CD4-positive, alpha-beta T cell (primary cell): Measurements from ENCODE around the gene LRRC34. TPM values are rescaled to one million over a fixed set of nuclear protein-coding genes. Genes with fewer than 3 reads are reported as not detected.

Source experiments
- ATAC-seq: fragments of 200-7000 bp; cut with Tn5 transposase; one replicate; pipeline ENCODE4 v1.10.0; 2022; ENCODE audit warnings: mild to moderate bottlenecking; ENCODE audit not compliant: poor library complexity
- CTCF ChIA-PET: fragments of 350-600 bp; sonication (Branson Sonifier 250); formaldehyde crosslinking; loops from one replicate; lab custom pipeline; 2021; ENCODE audit warnings: antibody characterized with exemption, inconsistent platforms; lab: Charles Lee
- POLR2A ChIA-PET: fragments of 350-600 bp; sonication (Branson Sonifier 250); formaldehyde crosslinking; loops from one replicate; lab custom pipeline; 2021; ENCODE audit warnings: antibody characterized with exemption, inconsistent platforms; lab: Charles Lee
- DNase-seq, 14 experiments: peaks; one replicate each; pipeline ENCODE4 v3.0.0-alpha.2; 2013 to 2020; ENCODE audit warnings: mixed read lengths in 2 of 14
- H3K27ac ChIP-seq, 2 donors: one replicate each; pipeline versions ENCODE4 v1.5.1 to v1.7.0; 2013; ENCODE audit warnings: low read length in 2 of 2, low read depth in 1 of 2, mild to moderate bottlenecking in 1 of 2
- H3K27me3 ChIP-seq, 2 experiments: 1 replicate in 1 of 2; 2 replicates in 1 of 2; pipeline versions ENCODE4 v1.6.1 to v1.7.0; 2013; ENCODE audit warnings: low read length in 2 of 2, control low read depth in 1 of 2, mild to moderate bottlenecking in 1 of 2, moderate library complexity in 1 of 2; ENCODE audit not compliant: insufficient read depth in 2 of 2, control insufficient read depth in 1 of 2
- H3K36me3 ChIP-seq: one replicate; pipeline ENCODE4 v1.6.1; 2013; ENCODE audit warnings: low read length, control low read depth; ENCODE audit not compliant: insufficient read depth
- H3K4me1 ChIP-seq: one replicate; pipeline ENCODE4 v1.6.1; 2013; ENCODE audit warnings: low read length, control low read depth; ENCODE audit not compliant: insufficient read depth
- H3K4me3 ChIP-seq: one replicate; pipeline ENCODE4 v1.5.1; 2013; ENCODE audit warnings: mild to moderate bottlenecking, low read length, moderate library complexity
- H3K9me3 ChIP-seq, 2 experiments: 1 replicate in 1 of 2; 2 replicates in 1 of 2; pipeline versions ENCODE4 v1.6.1 to v1.7.0; 2013; ENCODE audit warnings: low read length in 2 of 2, mild to moderate bottlenecking in 2 of 2, control low read depth in 1 of 2, moderate library complexity in 1 of 2; ENCODE audit not compliant: control insufficient read depth in 1 of 2, insufficient read depth in 1 of 2
- H3K27ac Mint-ChIP-seq: one replicate; pipeline ENCODE4 v1.8.0; 2020; ENCODE audit warnings: mixed read lengths
- H3K27me3 Mint-ChIP-seq: one replicate; pipeline ENCODE4 v1.8.0; 2021; ENCODE audit warnings: mixed read lengths
- H3K36me3 Mint-ChIP-seq: one replicate; pipeline ENCODE4 v1.8.0; 2021; ENCODE audit warnings: low read depth, mixed read lengths
- H3K4me1 Mint-ChIP-seq: one replicate; pipeline ENCODE4 v1.8.0; 2021; ENCODE audit warnings: low read depth, mixed read lengths
- H3K4me3 Mint-ChIP-seq: one replicate; pipeline ENCODE4 v1.8.0; 2020; ENCODE audit warnings: mild to moderate bottlenecking, mixed read lengths
- H3K9me3 Mint-ChIP-seq: one replicate; pipeline ENCODE4 v1.8.0; 2020; ENCODE audit warnings: mixed read lengths
- intact Hi-C, 2 experiments: fragments of 100-400 bp; cut with DNase I in 1 of 2; cut with micrococcal nuclease in 1 of 2; formaldehyde crosslinking; loops; one replicate each; pipeline versions ENCODE4 v1.15.1 to v1.9.0; 2023 to 2025; cut with DNase I, micrococcal nuclease
- total RNA-seq, 174 experiments: library from RNA in 2 of 174; stranded (reverse) in 2 of 174; gene quantifications; one replicate each; pipeline ENCODE4 v1.2.3 and lab custom pipeline; 2021 to 2026
- TF ChIP-seq, protein P1 (sequence below): fragments of 200-600 bp; IDR thresholded peaks from one replicate; pipeline ENCODE4 v1.8.0; 2022; ENCODE audit warnings: antibody characterized with exemption, mild to moderate bottlenecking

The LRRC34 gene
- total RNA-seq, 2 experiments from 2014 or later, result 0.22 to 0.52 TPM

DNA sequence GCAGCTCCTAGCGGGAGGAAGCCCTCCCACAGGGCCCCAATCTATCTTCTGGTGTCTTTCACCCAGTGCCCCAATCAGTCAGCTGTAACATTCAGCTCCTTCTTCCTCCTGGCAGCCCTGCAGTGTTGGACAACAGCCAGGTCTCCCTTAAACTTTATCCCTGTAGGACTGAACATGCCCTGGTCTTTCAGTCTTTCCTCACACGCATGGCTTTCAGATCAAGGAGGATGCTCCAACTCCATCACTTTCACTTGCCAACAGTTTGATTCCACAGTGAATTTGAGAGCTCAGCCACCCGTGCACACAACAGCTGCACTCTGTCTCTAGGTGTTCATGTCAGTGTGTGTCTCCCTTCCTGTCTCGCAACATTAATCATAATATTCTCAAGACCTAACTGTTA is 28.5 kb upstream of the LRRC34 start:
- CTCF ChIA-PET, result no interaction called here

DNA sequence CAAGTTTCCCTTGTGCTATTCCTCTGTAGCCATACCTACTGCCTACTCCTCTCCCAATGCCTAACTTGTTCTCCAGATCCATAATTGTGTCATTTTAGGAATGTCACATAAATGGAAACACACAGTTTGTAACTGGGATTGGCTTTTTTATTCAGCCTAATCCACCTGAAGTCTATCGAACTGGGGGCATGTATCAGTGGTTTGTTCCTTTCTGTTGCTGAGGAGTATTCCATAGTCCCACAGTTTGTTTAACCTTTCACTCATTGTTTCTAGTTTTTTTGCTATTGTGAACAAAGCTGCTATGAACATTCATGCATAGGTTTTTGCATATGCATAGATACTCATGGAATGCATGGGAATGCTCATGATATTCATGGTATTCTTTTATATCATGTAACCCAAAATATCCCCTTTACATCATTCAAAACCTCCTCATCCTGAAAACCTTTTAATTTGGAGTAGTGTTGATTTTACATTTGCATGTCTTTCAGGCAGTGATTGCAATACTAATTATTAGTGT is 25.9 kb upstream of the LRRC34 start:
- Histone ChIP-seq H3K36me3 (no peaks in the 10 kb centered on the region), H3K4me1 (no peaks in the 10 kb centered on the region), H3K27ac (no peak overlapping the region), H3K9me3 (no peaks in the 10 kb centered on the region), H3K4me3 (no peak overlapping the region), H3K27me3 (peaks cover 0 to 4% of the 10 kb centered on the region in 2 experiments)
- intact Hi-C loops, result no loop called here
- no peak overlapping the region for H3K27ac Mint-ChIP-seq
- no peaks in the 10 kb centered on the region for H3K4me1 Mint-ChIP-seq
- CTCF ChIA-PET, result no interaction called here
- POLR2A ChIA-PET, result no interaction called here
- no peak overlapping the region for H3K4me3 Mint-ChIP-seq
- H3K9me3 Mint-ChIP-seq, result no peaks in the 10 kb centered on the region
- ATAC-seq (no peak), DNase-seq (no peak)
- no peaks in the 10 kb centered on the region for H3K36me3 Mint-ChIP-seq
- TF ChIP-seq, protein P1, sequence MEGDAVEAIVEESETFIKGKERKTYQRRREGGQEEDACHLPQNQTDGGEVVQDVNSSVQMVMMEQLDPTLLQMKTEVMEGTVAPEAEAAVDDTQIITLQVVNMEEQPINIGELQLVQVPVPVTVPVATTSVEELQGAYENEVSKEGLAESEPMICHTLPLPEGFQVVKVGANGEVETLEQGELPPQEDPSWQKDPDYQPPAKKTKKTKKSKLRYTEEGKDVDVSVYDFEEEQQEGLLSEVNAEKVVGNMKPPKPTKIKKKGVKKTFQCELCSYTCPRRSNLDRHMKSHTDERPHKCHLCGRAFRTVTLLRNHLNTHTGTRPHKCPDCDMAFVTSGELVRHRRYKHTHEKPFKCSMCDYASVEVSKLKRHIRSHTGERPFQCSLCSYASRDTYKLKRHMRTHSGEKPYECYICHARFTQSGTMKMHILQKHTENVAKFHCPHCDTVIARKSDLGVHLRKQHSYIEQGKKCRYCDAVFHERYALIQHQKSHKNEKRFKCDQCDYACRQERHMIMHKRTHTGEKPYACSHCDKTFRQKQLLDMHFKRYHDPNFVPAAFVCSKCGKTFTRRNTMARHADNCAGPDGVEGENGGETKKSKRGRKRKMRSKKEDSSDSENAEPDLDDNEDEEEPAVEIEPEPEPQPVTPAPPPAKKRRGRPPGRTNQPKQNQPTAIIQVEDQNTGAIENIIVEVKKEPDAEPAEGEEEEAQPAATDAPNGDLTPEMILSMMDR, result no peak
- peaks cover 8% of the 10 kb centered on the region for H3K27me3 Mint-ChIP-seq

More for the DNA sequence above, 28.5 kb upstream of the LRRC34 start:
- intact Hi-C loops, result no loop called here
- no peaks in the 10 kb centered on the region for H3K4me1 ChIP-seq
- H3K4me1 Mint-ChIP-seq, result no peaks in the 10 kb centered on the region
- no peak overlapping the region for H3K27ac ChIP-seq
- H3K9me3 Mint-ChIP-seq, result no peaks in the 10 kb centered on the region
- H3K27ac Mint-ChIP-seq, result no peak overlapping the region
- H3K36me3 ChIP-seq, result no peaks in the 10 kb centered on the region
- H3K4me3 ChIP-seq, result no peak overlapping the region
- TF ChIP-seq, protein P1, result no peak
- H3K27me3 Mint-ChIP-seq, result peaks cover 8% of the 10 kb centered on the region
- peaks cover 0 to 4% of the 10 kb centered on the region in 2 experiments for H3K27me3 ChIP-seq
- ATAC-seq (no peak), DNase-seq (no peak)
- H3K9me3 ChIP-seq, result no peaks in the 10 kb centered on the region
- H3K36me3 Mint-ChIP-seq, result no peaks in the 10 kb centered on the region
- POLR2A ChIA-PET, result no interaction called here
- H3K4me3 Mint-ChIP-seq, result no peak overlapping the region

DNA sequence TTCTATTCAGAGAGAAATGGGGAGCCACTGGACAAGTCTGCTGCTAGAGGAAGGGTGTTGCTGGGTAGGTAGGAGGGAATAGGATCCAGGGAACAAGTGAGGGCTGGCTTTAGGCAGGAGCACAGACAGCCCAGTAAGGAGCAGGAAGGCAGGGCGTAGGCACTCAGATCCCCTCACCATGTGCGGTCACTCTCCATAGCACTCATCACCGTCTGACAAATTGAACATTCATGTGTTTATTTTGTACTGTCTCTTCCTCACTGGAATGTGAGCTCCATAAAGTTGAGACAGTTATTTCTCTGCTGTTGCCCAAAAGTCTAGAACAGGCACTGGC is 24.2 kb upstream of the LRRC34 start:
- H3K4me1 Mint-ChIP-seq, result no peaks in the 10 kb centered on the region
- H3K9me3 ChIP-seq, result no peaks in the 10 kb centered on the region
- H3K27ac Mint-ChIP-seq, result no peak overlapping the region
- H3K4me3 ChIP-seq, result no peak overlapping the region
- TF ChIP-seq, protein P1, result no peak
- H3K27me3 Mint-ChIP-seq, result peaks cover 8% of the 10 kb centered on the region
- ChIA-PET CTCF (no interaction called here), POLR2A (no interaction called here)
- ATAC-seq, result no peak
- peaks cover 0 to 4% of the 10 kb centered on the region in 2 experiments for H3K27me3 ChIP-seq
- H3K36me3 Mint-ChIP-seq, result no peaks in the 10 kb centered on the region
- H3K9me3 Mint-ChIP-seq, result no peaks in the 10 kb centered on the region
- no peaks in the 10 kb centered on the region for H3K36me3 ChIP-seq
- DNase-seq, result no peak
- H3K27ac ChIP-seq, result no peak overlapping the region
- H3K4me3 Mint-ChIP-seq, result no peak overlapping the region
- H3K4me1 ChIP-seq, result no peaks in the 10 kb centered on the region
- intact Hi-C loops, result no loop called here
